ENCODE measurements around the gene RANBP3L. TPM values are rescaled to one million over a fixed set of nuclear protein-coding genes. Genes with fewer than 3 reads are reported as not detected.
A peak's percentile ranks its signal among the peaks of the same experiment; 100 is the strongest.
"Not testable (repeated sequence)": the region's sequence is repeated elsewhere in the genome, so short reads cannot be mapped to it uniquely, and the experiment has no call there.

The RANBP3L gene
- total RNA-seq, 2 experiments from 2014 or later = not detected

GRCh38 chr5:36305571-36306326 lies 4.0 kb upstream of the RANBP3L start:
- H3K27ac Mint-ChIP-seq = no peak overlapping the region
- peaks cover 22% of the 10 kb centered on the region for H3K27me3 Mint-ChIP-seq
- peak; percentile 24 for DNase-seq
- no peaks in the 10 kb centered on the region for H3K9me3 Mint-ChIP-seq
- POLR2A ChIA-PET = no interaction called here
- no peak overlapping the region for H3K4me3 Mint-ChIP-seq
- CTCF ChIA-PET = interaction anchor here (0.7 to 1.6 kb wide), 4 partner anchors 9 to 234 kb away, joined by 3 to 5 read pairs (median 4); no protein-coding TSS in a partner anchor
- no peaks in the 10 kb centered on the region for H3K36me3 Mint-ChIP-seq (ENCODE audit: low read depth)
- no peaks in the 10 kb centered on the region for H3K4me1 Mint-ChIP-seq

GRCh38 chr5:36304095-36304805 lies 2.5 kb upstream of the RANBP3L start:
- DNase-seq = no peak
- CTCF ChIA-PET = interaction anchor here (0.8 kb wide), 1 partner anchor 225 kb away, joined by 5 read pairs; no protein-coding TSS in a partner anchor
- H3K36me3 Mint-ChIP-seq (ENCODE audit: low read depth) = no peaks in the 10 kb centered on the region
- no peaks in the 10 kb centered on the region for H3K9me3 Mint-ChIP-seq
- H3K27ac Mint-ChIP-seq = no peak overlapping the region
- POLR2A ChIA-PET = interaction anchor here (1.1 kb wide), 1 partner anchor 62 kb away, joined by 4 read pairs; the partner anchor contains the start of gene NADK2
- H3K4me1 Mint-ChIP-seq = no peaks in the 10 kb centered on the region
- peaks cover 25% of the 10 kb centered on the region for H3K27me3 Mint-ChIP-seq
- H3K4me3 Mint-ChIP-seq = no peak overlapping the region

- DNase-seq = no peak
- ChIA-PET CTCF (interaction anchor here (1.5 kb wide), 1 partner anchor 222 kb away, joined by 6 read pairs; no protein-coding TSS in a partner anchor), POLR2A (no interaction called here)
- Mint-ChIP-seq H3K27ac (no peak overlapping the region), H3K36me3 (ENCODE audit: low read depth) (no peaks in the 10 kb centered on the region), H3K27me3 (peaks cover 13% of the 10 kb centered on the region), H3K9me3 (no peaks in the 10 kb centered on the region), H3K4me1 (no peaks in the 10 kb centered on the region), H3K4me3 (no peak overlapping the region)
Observed at GRCh38 chr5:36300927-36301540, 668 bp downstream of the RANBP3L start.

- Mint-ChIP-seq H3K4me1 (no peaks in the 10 kb centered on the region), H3K4me3 (no peak overlapping the region), H3K27ac (no peak overlapping the region), H3K27me3 (peaks cover 13% of the 10 kb centered on the region), H3K9me3 (no peaks in the 10 kb centered on the region), H3K36me3 (ENCODE audit: low read depth) (no peaks in the 10 kb centered on the region)
- ChIA-PET POLR2A (no interaction called here), CTCF (no interaction called here)
- no peak for DNase-seq
Observed at GRCh38 chr5:36300191-36300926, 1.3 kb downstream of the RANBP3L start.

GRCh38 chr5:36298552-36298951 lies 3.1 kb downstream of the RANBP3L start:
- Mint-ChIP-seq H3K4me1 (no peaks in the 10 kb centered on the region), H3K9me3 (no peaks in the 10 kb centered on the region), H3K4me3 (no peak overlapping the region), H3K27ac (no peak overlapping the region), H3K27me3 (peaks cover 13% of the 10 kb centered on the region), H3K36me3 (ENCODE audit: low read depth) (no peaks in the 10 kb centered on the region)
- DNase-seq = no peak
- CTCF ChIA-PET = no interaction called here
- POLR2A ChIA-PET = no interaction called here

GRCh38 chr5:36297653-36298052 lies 4.0 kb downstream of the RANBP3L start:
- H3K27ac Mint-ChIP-seq = no peak overlapping the region
- H3K36me3 Mint-ChIP-seq (ENCODE audit: low read depth) = no peaks in the 10 kb centered on the region
- no peak for DNase-seq
- H3K4me1 Mint-ChIP-seq = no peaks in the 10 kb centered on the region
- POLR2A ChIA-PET = no interaction called here
- H3K9me3 Mint-ChIP-seq = no peaks in the 10 kb centered on the region
- no peak overlapping the region for H3K4me3 Mint-ChIP-seq
- CTCF ChIA-PET = interaction anchor here (0.6 to 1.6 kb wide), 2 partner anchors 8 to 14 kb away, joined by 3 read pairs; no protein-coding TSS in a partner anchor
- H3K27me3 Mint-ChIP-seq = peaks cover 13% of the 10 kb centered on the region

- CTCF ChIA-PET = no interaction called here
- no peak for DNase-seq
- Mint-ChIP-seq H3K9me3 (no peaks in the 10 kb centered on the region), H3K4me1 (no peaks in the 10 kb centered on the region), H3K27me3 (peaks cover 15% of the 10 kb centered on the region), H3K27ac (no peak overlapping the region), H3K4me3 (no peak overlapping the region), H3K36me3 (ENCODE audit: low read depth) (no peaks in the 10 kb centered on the region)
- POLR2A ChIA-PET = no interaction called here
Observed at GRCh38 chr5:36285837-36286615, 15.7 kb downstream of the RANBP3L start.

- H3K36me3 Mint-ChIP-seq (ENCODE audit: low read depth); H3K4me1 Mint-ChIP-seq; POLR2A ChIA-PET; DNase-seq; H3K4me3 Mint-ChIP-seq; H3K27ac Mint-ChIP-seq; H3K9me3 Mint-ChIP-seq: not testable (repeated sequence)
- CTCF ChIA-PET = interaction anchor here (0.7 kb wide), 1 partner anchor 14 kb away, joined by 3 read pairs; no protein-coding TSS in a partner anchor
- H3K27me3 Mint-ChIP-seq = peaks cover 21% of the 10 kb centered on the region
Observed at GRCh38 chr5:36283775-36284174, 17.9 kb downstream of the RANBP3L start.

- H3K36me3 Mint-ChIP-seq (ENCODE audit: low read depth) = no peaks in the 10 kb centered on the region
- POLR2A ChIA-PET = no interaction called here
- no peak for DNase-seq
- no peaks in the 10 kb centered on the region for H3K9me3 Mint-ChIP-seq
- peaks cover 27% of the 10 kb centered on the region for H3K27me3 Mint-ChIP-seq
- no peak overlapping the region for H3K4me3 Mint-ChIP-seq
- CTCF ChIA-PET = interaction anchor here (1.1 kb wide), 1 partner anchor 16 kb away, joined by 5 read pairs; no protein-coding TSS in a partner anchor
- H3K27ac Mint-ChIP-seq = no peak overlapping the region
- H3K4me1 Mint-ChIP-seq = no peaks in the 10 kb centered on the region
Observed at GRCh38 chr5:36281626-36282025, 20.1 kb downstream of the RANBP3L start.

GRCh38 chr5:36279054-36279698 lies 22.5 kb downstream of the RANBP3L start:
- peaks cover 23% of the 10 kb centered on the region for H3K27me3 Mint-ChIP-seq
- H3K4me3 Mint-ChIP-seq = no peak overlapping the region
- no peaks in the 10 kb centered on the region for H3K36me3 Mint-ChIP-seq (ENCODE audit: low read depth)
- POLR2A ChIA-PET = no interaction called here
- no peaks in the 10 kb centered on the region for H3K9me3 Mint-ChIP-seq
- no peak overlapping the region for H3K27ac Mint-ChIP-seq
- no peak for DNase-seq
- no peaks in the 10 kb centered on the region for H3K4me1 Mint-ChIP-seq
- CTCF ChIA-PET = no interaction called here

- no peak overlapping the region for H3K4me3 Mint-ChIP-seq
- ChIA-PET POLR2A (no interaction called here), CTCF (interaction anchor here (1.0 to 1.2 kb wide), 2 partner anchors 12 to 28 kb away, joined by 4 to 6 read pairs; no protein-coding TSS in a partner anchor)
- H3K27me3 Mint-ChIP-seq = peaks cover 20% of the 10 kb centered on the region
- DNase-seq = no peak
- no peaks in the 10 kb centered on the region for H3K36me3 Mint-ChIP-seq (ENCODE audit: low read depth)
- H3K27ac Mint-ChIP-seq = no peak overlapping the region
- H3K4me1 Mint-ChIP-seq = no peaks in the 10 kb centered on the region
- no peaks in the 10 kb centered on the region for H3K9me3 Mint-ChIP-seq
Observed at GRCh38 chr5:36277521-36278176, 24.1 kb downstream of the RANBP3L start.
